Measurements from ENCODE around the gene TLE4. TPM values are rescaled to one million over a fixed set of nuclear protein-coding genes. Genes with fewer than 3 reads are reported as not detected.
"Not testable (repeated sequence)": the region's sequence is repeated elsewhere in the genome, so short reads cannot be mapped to it uniquely, and the experiment has no call there.

Gene TLE4
- total RNA-seq, 2 experiments from 2014 or later: 11.2 to 13.1 TPM

GRCh38 chr9:79584655-79584982 lies 12.9 kb downstream of the TLE4 start:
- H3K36me3 Mint-ChIP-seq (ENCODE audit: low read depth): peaks cover 6% of the 10 kb centered on the region
- DNase-seq: no peak
- CTCF ChIA-PET: interaction anchor here (0.8 to 1.2 kb wide), 4 partner anchors 8 to 104 kb away, joined by 3 to 4 read pairs (median 4); no protein-coding TSS in a partner anchor
- no peak overlapping the region for H3K27ac Mint-ChIP-seq
- no peak overlapping the region for H3K4me3 Mint-ChIP-seq
- H3K4me1 Mint-ChIP-seq (ENCODE audit: low read depth): peaks cover 62% of the 10 kb centered on the region
- intact Hi-C loops (cut with micrococcal nuclease): no loop called here
- H3K9me3 Mint-ChIP-seq: no peaks in the 10 kb centered on the region
- H3K27me3 Mint-ChIP-seq (ENCODE audit: low read depth): no peaks in the 10 kb centered on the region

- H3K4me3 Mint-ChIP-seq: no peak overlapping the region
- CTCF ChIA-PET: no interaction called here
- H3K27ac Mint-ChIP-seq: no peak overlapping the region
- H3K4me1 Mint-ChIP-seq (ENCODE audit: low read depth): peaks cover 56% of the 10 kb centered on the region
- intact Hi-C loops (cut with micrococcal nuclease): no loop called here
- H3K27me3 Mint-ChIP-seq (ENCODE audit: low read depth): no peaks in the 10 kb centered on the region
- DNase-seq: no peak
- no peaks in the 10 kb centered on the region for H3K9me3 Mint-ChIP-seq
- H3K36me3 Mint-ChIP-seq (ENCODE audit: low read depth): peaks cover 7% of the 10 kb centered on the region
These were observed 16.9 kb downstream of the TLE4 start for GRCh38 chr9:79588488-79589223.

- H3K4me3 Mint-ChIP-seq: no peak overlapping the region
- no peak overlapping the region for H3K27ac Mint-ChIP-seq
- CTCF ChIA-PET: interaction anchor here (1.6 kb wide), 1 partner anchor 10 kb away, joined by 4 read pairs; no protein-coding TSS in a partner anchor
- H3K4me1 Mint-ChIP-seq (ENCODE audit: low read depth): peaks cover 56% of the 10 kb centered on the region
- no peaks in the 10 kb centered on the region for H3K9me3 Mint-ChIP-seq
- H3K27me3 Mint-ChIP-seq (ENCODE audit: low read depth): no peaks in the 10 kb centered on the region
- peaks cover 7% of the 10 kb centered on the region for H3K36me3 Mint-ChIP-seq (ENCODE audit: low read depth)
- DNase-seq: no peak
- intact Hi-C loops (cut with micrococcal nuclease): no loop called here
These were observed 19.7 kb downstream of the TLE4 start for GRCh38 chr9:79591458-79591857.

- Mint-ChIP-seq H3K9me3 (no peaks in the 10 kb centered on the region), H3K4me1 (ENCODE audit: low read depth) (peaks cover 58% of the 10 kb centered on the region), H3K36me3 (ENCODE audit: low read depth) (peaks cover 10% of the 10 kb centered on the region), H3K27ac (no peak overlapping the region), H3K4me3 (no peak overlapping the region), H3K27me3 (ENCODE audit: low read depth) (no peaks in the 10 kb centered on the region)
- CTCF ChIA-PET: interaction anchor here (0.7 to 1.0 kb wide), 2 partner anchors 9 to 54 kb away, joined by 3 to 4 read pairs; no protein-coding TSS in a partner anchor
- intact Hi-C loops (cut with micrococcal nuclease): loop anchor here (1.0 kb wide), 1 partner anchor 12 kb away; no protein-coding TSS in a partner anchor
- DNase-seq: peak; percentile 35
These were observed 21.1 kb downstream of the TLE4 start for GRCh38 chr9:79592726-79593493.

GRCh38 chr9:79598562-79599345 lies 27.0 kb downstream of the TLE4 start:
- H3K4me1 Mint-ChIP-seq (ENCODE audit: low read depth): peaks cover 47% of the 10 kb centered on the region
- H3K36me3 Mint-ChIP-seq (ENCODE audit: low read depth): peaks cover 14% of the 10 kb centered on the region
- CTCF ChIA-PET: no interaction called here
- no peak overlapping the region for H3K27ac Mint-ChIP-seq
- no peak for DNase-seq
- H3K4me3 Mint-ChIP-seq: no peak overlapping the region
- intact Hi-C loops (cut with micrococcal nuclease): no loop called here
- H3K27me3 Mint-ChIP-seq (ENCODE audit: low read depth): no peaks in the 10 kb centered on the region
- peaks cover 4% of the 10 kb centered on the region for H3K9me3 Mint-ChIP-seq

- CTCF ChIA-PET: no interaction called here
- intact Hi-C loops (cut with micrococcal nuclease): no loop called here
- peaks cover 4% of the 10 kb centered on the region for H3K9me3 Mint-ChIP-seq
- peaks cover 14% of the 10 kb centered on the region for H3K36me3 Mint-ChIP-seq (ENCODE audit: low read depth)
- DNase-seq: no peak
- H3K27me3 Mint-ChIP-seq (ENCODE audit: low read depth): no peaks in the 10 kb centered on the region
- peaks cover 35% of the 10 kb centered on the region for H3K4me1 Mint-ChIP-seq (ENCODE audit: low read depth)
- no peak overlapping the region for H3K4me3 Mint-ChIP-seq
- no peak overlapping the region for H3K27ac Mint-ChIP-seq
These were observed 28.7 kb downstream of the TLE4 start for GRCh38 chr9:79600466-79600865.

- CTCF ChIA-PET: no interaction called here
- Mint-ChIP-seq H3K27ac (no peak overlapping the region), H3K36me3 (ENCODE audit: low read depth) (peaks cover 20% of the 10 kb centered on the region), H3K27me3 (ENCODE audit: low read depth) (no peaks in the 10 kb centered on the region), H3K4me3 (no peak overlapping the region), H3K9me3 (peaks cover 10% of the 10 kb centered on the region), H3K4me1 (ENCODE audit: low read depth) (peaks cover 26% of the 10 kb centered on the region)
- intact Hi-C loops (cut with micrococcal nuclease): no loop called here
- no peak for DNase-seq
These were observed 31.6 kb downstream of the TLE4 start for GRCh38 chr9:79603222-79603920.

GRCh38 chr9:79604149-79604548 lies 32.4 kb downstream of the TLE4 start:
- Mint-ChIP-seq H3K27me3 (ENCODE audit: low read depth) (no peaks in the 10 kb centered on the region), H3K4me1 (ENCODE audit: low read depth) (peaks cover 21% of the 10 kb centered on the region), H3K36me3 (ENCODE audit: low read depth) (peaks cover 20% of the 10 kb centered on the region), H3K4me3 (no peak overlapping the region), H3K27ac (no peak overlapping the region), H3K9me3 (peaks cover 10% of the 10 kb centered on the region)
- intact Hi-C loops (cut with micrococcal nuclease): no loop called here
- DNase-seq: no peak
- CTCF ChIA-PET: no interaction called here

GRCh38 chr9:79604921-79605562 lies 33.3 kb downstream of the TLE4 start:
- no peak overlapping the region for H3K4me3 Mint-ChIP-seq
- H3K27ac Mint-ChIP-seq: no peak overlapping the region
- peaks cover 21% of the 10 kb centered on the region for H3K4me1 Mint-ChIP-seq (ENCODE audit: low read depth)
- CTCF ChIA-PET: no interaction called here
- peaks cover 10% of the 10 kb centered on the region for H3K9me3 Mint-ChIP-seq
- no peaks in the 10 kb centered on the region for H3K27me3 Mint-ChIP-seq (ENCODE audit: low read depth)
- intact Hi-C loops (cut with micrococcal nuclease): no loop called here
- peaks cover 20% of the 10 kb centered on the region for H3K36me3 Mint-ChIP-seq (ENCODE audit: low read depth)
- DNase-seq: no peak

GRCh38 chr9:79606529-79606928 lies 34.8 kb downstream of the TLE4 start:
- DNase-seq; H3K9me3 Mint-ChIP-seq; H3K27ac Mint-ChIP-seq; H3K4me3 Mint-ChIP-seq; CTCF ChIA-PET; H3K27me3 Mint-ChIP-seq (ENCODE audit: low read depth); intact Hi-C loops (cut with micrococcal nuclease): not testable (repeated sequence)
- Mint-ChIP-seq H3K36me3 (ENCODE audit: low read depth) (peaks cover 18% of the 10 kb centered on the region), H3K4me1 (ENCODE audit: low read depth) (peaks cover 31% of the 10 kb centered on the region)

GRCh38 chr9:79609468-79610018 lies 37.8 kb downstream of the TLE4 start:
- Mint-ChIP-seq H3K4me1 (ENCODE audit: low read depth) (peaks cover 45% of the 10 kb centered on the region), H3K27ac (no peak overlapping the region), H3K4me3 (no peak overlapping the region), H3K36me3 (ENCODE audit: low read depth) (peaks cover 12% of the 10 kb centered on the region), H3K27me3 (ENCODE audit: low read depth) (no peaks in the 10 kb centered on the region), H3K9me3 (peaks cover 6% of the 10 kb centered on the region)
- CTCF ChIA-PET: no interaction called here
- intact Hi-C loops (cut with micrococcal nuclease): no loop called here
- DNase-seq: no peak
